Trophoblast cell (in vitro differentiated cells and primary cell): Measurements from ENCODE around the gene SLC27A1.
"Not testable (repeated sequence)": the region's sequence is repeated elsewhere in the genome, so short reads cannot be mapped to it uniquely, and the experiment has no call there.

ENCODE experiments used
- DNase-seq, 2 donors: peaks; one replicate each; pipeline ENCODE4 v3.0.0-alpha.2; 2016
- H2AFZ ChIP-seq: 2 replicates; pipeline ENCODE4 v1.6.1; 2013; ENCODE audit warnings: low read length, moderate library complexity, mild to moderate bottlenecking; ENCODE audit not compliant: insufficient read depth, poor library complexity
- H2AK5ac ChIP-seq: 2 replicates; pipeline ENCODE4 v1.6.1; 2013; ENCODE audit warnings: mild to moderate bottlenecking, low read length
- H2BK120ac ChIP-seq: 2 replicates; pipeline ENCODE4 v1.6.1; 2013; ENCODE audit warnings: low read length, mild to moderate bottlenecking, moderate library complexity; ENCODE audit not compliant: insufficient read depth, poor library complexity
- H2BK12ac ChIP-seq: 2 replicates; pipeline ENCODE4 v1.6.1; 2013; ENCODE audit warnings: mild to moderate bottlenecking, low read length, moderate library complexity
- H2BK5ac ChIP-seq: 2 replicates; pipeline ENCODE4 v1.6.1; 2013; ENCODE audit warnings: low read length, low read depth, moderate library complexity, mild to moderate bottlenecking; ENCODE audit not compliant: poor library complexity
- H3K14ac ChIP-seq: 2 replicates; pipeline ENCODE4 v1.6.1; 2013; ENCODE audit warnings: mild to moderate bottlenecking, low read length
- H3K18ac ChIP-seq: 2 replicates; pipeline ENCODE4 v1.6.1; 2013; ENCODE audit warnings: mild to moderate bottlenecking, low read length
- H3K23ac ChIP-seq: 2 replicates; pipeline ENCODE4 v1.6.1; 2013; ENCODE audit warnings: low read length
- H3K27ac ChIP-seq: 2 replicates; pipeline ENCODE4 v1.5.1; 2013; ENCODE audit warnings: low read depth, mild to moderate bottlenecking, inconsistent platforms, low read length, moderate library complexity
- H3K27me3 ChIP-seq: 2 replicates; pipeline ENCODE4 v1.6.1; 2013; ENCODE audit warnings: inconsistent platforms, mild to moderate bottlenecking, low read length, moderate library complexity; ENCODE audit not compliant: insufficient read depth
- H3K36me3 ChIP-seq, 2 experiments: 1 replicate in 1 of 2; 2 replicates in 1 of 2; pipeline ENCODE4 v1.6.1; 2013; ENCODE audit warnings: low read length in 2 of 2, mild to moderate bottlenecking in 2 of 2, moderate library complexity in 1 of 2; ENCODE audit not compliant: insufficient read depth in 2 of 2, control insufficient read depth in 1 of 2
- H3K4ac ChIP-seq: 2 replicates; pipeline ENCODE4 v1.6.1; 2013; ENCODE audit warnings: low read depth, mild to moderate bottlenecking, low read length, moderate library complexity
- H3K4me1 ChIP-seq, 2 experiments: 1 replicate in 1 of 2; 2 replicates in 1 of 2; pipeline ENCODE4 v1.6.1; 2013; ENCODE audit warnings: low read length in 2 of 2, mild to moderate bottlenecking in 2 of 2, moderate library complexity in 1 of 2; ENCODE audit not compliant: insufficient read depth in 2 of 2, control insufficient read depth in 1 of 2
- H3K4me2 ChIP-seq: 2 replicates; pipeline ENCODE4 v1.6.1; 2013; ENCODE audit warnings: inconsistent platforms, mild to moderate bottlenecking, low read length, moderate library complexity
- H3K4me3 ChIP-seq: 2 replicates; pipeline ENCODE4 v1.5.1; 2013; ENCODE audit warnings: mild to moderate bottlenecking, low read depth, low read length, inconsistent platforms
- H3K79me1 ChIP-seq: one replicate; pipeline ENCODE4 v1.6.1; 2013; ENCODE audit warnings: low read length
- H3K79me2 ChIP-seq: 2 replicates; pipeline ENCODE4 v1.6.1; 2013; ENCODE audit warnings: low read length, mild to moderate bottlenecking; ENCODE audit not compliant: control insufficient read depth, insufficient read depth, poor library complexity
- H3K9ac ChIP-seq: 2 replicates; pipeline ENCODE4 v1.6.1; 2013; ENCODE audit warnings: mild to moderate bottlenecking, low read length
- H3K9me3 ChIP-seq: 2 replicates; pipeline ENCODE4 v1.6.1; 2013; ENCODE audit warnings: low read depth, mild to moderate bottlenecking, control low read depth, inconsistent platforms, low read length; ENCODE audit not compliant: insufficient read depth
- H4K12ac ChIP-seq: 2 replicates; pipeline ENCODE4 v1.6.1; 2013; ENCODE audit warnings: low read depth, mild to moderate bottlenecking, low read length, moderate library complexity
- H4K8ac ChIP-seq: 2 replicates; pipeline ENCODE4 v1.6.1; 2013; ENCODE audit warnings: low read depth, mild to moderate bottlenecking, low read length, moderate library complexity
- H4K91ac ChIP-seq: one replicate; pipeline ENCODE4 v1.6.1; 2013; ENCODE audit warnings: low read depth, mild to moderate bottlenecking, low read length, moderate library complexity
- WGBS: extraction: QIAGEN DNeasy Blood & Tissue Kit; methylation state at CpG from one replicate; pipeline ENCODE4 v1.1.7; 2013; ENCODE audit warnings: missing lambda C conversion rate; ENCODE audit not compliant: insufficient read length, insufficient coverage; ENCODE audit errors: extremely low coverage; 5-methylcytosine and 5-hydroxymethylcytosine counted together

Gene SLC27A1

GRCh38 chr19:17475011-17475540 is 4.8 kb downstream of the SLC27A1 start:
- H3K27me3 ChIP-seq, H3K36me3 ChIP-seq, H3K4me2 ChIP-seq, H3K79me1 ChIP-seq, H2BK5ac ChIP-seq, H2BK120ac ChIP-seq, H3K23ac ChIP-seq, H4K91ac ChIP-seq, H3K9me3 ChIP-seq, H4K8ac ChIP-seq, H2AFZ ChIP-seq, H3K18ac ChIP-seq, H3K4ac ChIP-seq, H3K27ac ChIP-seq, H2AK5ac ChIP-seq, H3K4me3 ChIP-seq, H4K12ac ChIP-seq, H3K79me2 ChIP-seq, H3K9ac ChIP-seq, H3K14ac ChIP-seq, H3K4me1 ChIP-seq, H2BK12ac ChIP-seq: not testable (repeated sequence)
- peak; percentile 71 to 75 for DNase-seq
- WGBS, result no CpG with 5 or more reads among the region's 6 CpGs

- H3K79me2 ChIP-seq, result no peaks in the 10 kb centered on the region
- H3K23ac ChIP-seq, result no peak overlapping the region
- peaks cover 6% of the 10 kb centered on the region for H3K27me3 ChIP-seq
- H3K4me1 ChIP-seq, result peaks cover 0 to under 1% of the 10 kb centered on the region in 2 experiments
- no peak overlapping the region for H3K4ac ChIP-seq
- no peak overlapping the region for H3K9ac ChIP-seq
- H3K4me2 ChIP-seq, result no peak overlapping the region
- no peak overlapping the region for H2BK120ac ChIP-seq
- no peak overlapping the region for H2AFZ ChIP-seq
- no peaks in the 10 kb centered on the region for H3K36me3 ChIP-seq
- no peak overlapping the region for H4K8ac ChIP-seq
- H2AK5ac ChIP-seq, result no peak overlapping the region
- no peak overlapping the region for H3K4me3 ChIP-seq
- no peak for DNase-seq
- H3K27ac ChIP-seq, result no peak overlapping the region
- H4K12ac ChIP-seq, result no peak overlapping the region
- no peak overlapping the region for H2BK5ac ChIP-seq
- no peak overlapping the region for H3K14ac ChIP-seq
- H3K79me1 ChIP-seq, result no peaks in the 10 kb centered on the region
- H3K9me3 ChIP-seq, result no peaks in the 10 kb centered on the region
- no peak overlapping the region for H2BK12ac ChIP-seq
- H4K91ac ChIP-seq, result no peak overlapping the region
- WGBS, result no CpG with 5 or more reads among the region's 10 CpGs
- no peak overlapping the region for H3K18ac ChIP-seq
Observed at GRCh38 chr19:17475541-17476115, 5.3 kb downstream of the SLC27A1 start.

GRCh38 chr19:17479325-17479791 is 9.0 kb downstream of the SLC27A1 start:
- H2AK5ac ChIP-seq, result no peak overlapping the region
- H2BK12ac ChIP-seq, result no peak overlapping the region
- no peak overlapping the region for H2BK120ac ChIP-seq
- H3K4me3 ChIP-seq, result no peak overlapping the region
- no CpG with 5 or more reads among the region's 6 CpGs for WGBS
- H3K9me3 ChIP-seq, result no peaks in the 10 kb centered on the region
- no peaks in the 10 kb centered on the region for H3K27me3 ChIP-seq
- H3K36me3 ChIP-seq, result no peaks in the 10 kb centered on the region
- H4K91ac ChIP-seq, result no peak overlapping the region
- H3K4me1 ChIP-seq, result no peaks in the 10 kb centered on the region
- H3K79me1 ChIP-seq, result no peaks in the 10 kb centered on the region
- no peak overlapping the region for H3K9ac ChIP-seq
- H2AFZ ChIP-seq, result no peak overlapping the region
- H4K8ac ChIP-seq, result no peak overlapping the region
- H2BK5ac ChIP-seq, result no peak overlapping the region
- no peak overlapping the region for H3K27ac ChIP-seq
- H4K12ac ChIP-seq, result no peak overlapping the region
- DNase-seq, result peak; percentile 69 to 78
- H3K4ac ChIP-seq, result no peak overlapping the region
- H3K14ac ChIP-seq, result no peak overlapping the region
- no peak overlapping the region for H3K23ac ChIP-seq
- no peak overlapping the region for H3K4me2 ChIP-seq
- H3K18ac ChIP-seq, result no peak overlapping the region
- H3K79me2 ChIP-seq, result no peaks in the 10 kb centered on the region

GRCh38 chr19:17481986-17482385 is 11.7 kb downstream of the SLC27A1 start:
- Histone ChIP-seq H3K27ac (no peak overlapping the region), H4K12ac (no peak overlapping the region), H3K79me2 (no peaks in the 10 kb centered on the region), H3K18ac (no peak overlapping the region), H2BK5ac (no peak overlapping the region), H3K4me3 (no peak overlapping the region), H4K8ac (no peak overlapping the region), H3K14ac (no peak overlapping the region), H2BK120ac (no peak overlapping the region), H4K91ac (no peak overlapping the region), H3K4ac (no peak overlapping the region), H3K27me3 (no peaks in the 10 kb centered on the region), H3K4me2 (no peak overlapping the region), H3K36me3 (no peaks in the 10 kb centered on the region), H3K9me3 (peaks cover 2% of the 10 kb centered on the region), H2BK12ac (no peak overlapping the region), H2AFZ (no peak overlapping the region), H3K23ac (no peak overlapping the region), H3K79me1 (no peaks in the 10 kb centered on the region), H2AK5ac (no peak overlapping the region), H3K9ac (no peak overlapping the region), H3K4me1 (no peaks in the 10 kb centered on the region)
- peak in 1 of 2 donors; percentile 58 for DNase-seq
- WGBS, result no CpG with 5 or more reads among the region's 13 CpGs
